Activated CD8-positive, alpha-beta T cell treated with anti-CD3 and anti-CD28 coated beads, Interleukin-2, amount 10 ng/mL, durations not matched to agents 7 days and 5 days (primary cell): ENCODE results near the gene YIF1B. TPM values are rescaled to one million over a fixed set of nuclear protein-coding genes. Genes with fewer than 3 reads are reported as not detected.
A peak's percentile ranks its signal among the peaks of the same experiment; 100 is the strongest.

ENCODE experiments used
- ATAC-seq: fragments of 150-1000 bp; cut with Tn5 transposase; one replicate; pipeline ENCODE4 v1.10.0; 2021; ENCODE audit warnings: moderate library complexity
- CTCF ChIA-PET: fragments of 350-600 bp; sonication (Branson Sonifier 250); formaldehyde crosslinking; loops from one replicate; lab custom pipeline; 2021; ENCODE audit warnings: antibody characterized with exemption; lab: Charles Lee
- POLR2A ChIA-PET: fragments of 350-600 bp; sonication (Branson Sonifier 250); formaldehyde crosslinking; loops from one replicate; lab custom pipeline; 2021; ENCODE audit warnings: antibody characterized with exemption; lab: Charles Lee
- DNase-seq: peaks from one replicate; pipeline ENCODE4 v3.0.0-alpha.2; 2020
- H3K27ac Mint-ChIP-seq: one replicate; pipeline ENCODE4 v1.8.0; 2021; ENCODE audit warnings: mild to moderate bottlenecking, mixed read lengths
- H3K27me3 Mint-ChIP-seq: one replicate; pipeline ENCODE4 v1.8.0; 2021; ENCODE audit warnings: low read depth, mixed read lengths
- H3K36me3 Mint-ChIP-seq: one replicate; pipeline ENCODE4 v1.8.0; 2021; ENCODE audit warnings: low read depth, mixed read lengths
- H3K4me1 Mint-ChIP-seq: one replicate; pipeline ENCODE4 v1.8.0; 2021; ENCODE audit warnings: low read depth, mixed read lengths
- H3K4me3 Mint-ChIP-seq: one replicate; pipeline ENCODE4 v1.8.0; 2021; ENCODE audit warnings: mild to moderate bottlenecking, mixed read lengths
- H3K9me3 Mint-ChIP-seq: one replicate; pipeline ENCODE4 v1.8.0; 2022; ENCODE audit warnings: mixed read lengths; ENCODE audit not compliant: insufficient read depth
- total RNA-seq, 2 experiments: library from RNA; stranded (reverse); gene quantifications; one replicate each; pipeline ENCODE4 v1.2.3, GENCODE V29; 2021

The YIF1B gene
- total RNA-seq, 2 experiments from 2014 or later, result 66.6 to 72.3 TPM

DNA sequence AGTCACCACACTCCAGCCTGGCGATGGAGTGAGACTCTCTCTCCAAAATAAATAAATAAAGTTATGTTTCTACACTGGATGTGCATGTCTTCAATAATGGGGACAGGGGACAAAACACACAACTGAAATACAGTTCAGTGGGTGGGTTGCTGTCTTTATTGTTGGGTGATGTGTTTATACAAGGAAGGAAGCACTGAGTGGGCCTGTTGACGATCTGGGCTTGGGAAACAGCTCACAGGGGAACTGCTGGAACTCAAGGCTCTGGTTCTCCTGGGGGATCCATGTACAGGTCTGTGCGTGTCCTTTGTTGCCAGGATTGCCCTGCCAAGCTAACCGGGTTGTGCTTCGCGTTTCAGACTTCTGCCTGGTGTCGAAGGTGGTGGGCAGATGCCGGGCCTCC lies 32.5 kb downstream of the YIF1B start:
- ATAC-seq (no peak), DNase-seq (no peak)
- CTCF ChIA-PET, result interaction anchor here (1.2 kb wide), 1 partner anchor 53 kb away, joined by 3 read pairs; the partner anchor contains the start of gene CATSPERG
- POLR2A ChIA-PET, result no interaction called here
- H3K27ac Mint-ChIP-seq, result no peak overlapping the region
- H3K27me3 Mint-ChIP-seq, result no peaks in the 10 kb centered on the region
- no peaks in the 10 kb centered on the region for H3K36me3 Mint-ChIP-seq
- H3K4me3 Mint-ChIP-seq, result no peak overlapping the region
- H3K9me3 Mint-ChIP-seq, result no peaks in the 10 kb centered on the region
- peaks cover 18% of the 10 kb centered on the region for H3K4me1 Mint-ChIP-seq

DNA sequence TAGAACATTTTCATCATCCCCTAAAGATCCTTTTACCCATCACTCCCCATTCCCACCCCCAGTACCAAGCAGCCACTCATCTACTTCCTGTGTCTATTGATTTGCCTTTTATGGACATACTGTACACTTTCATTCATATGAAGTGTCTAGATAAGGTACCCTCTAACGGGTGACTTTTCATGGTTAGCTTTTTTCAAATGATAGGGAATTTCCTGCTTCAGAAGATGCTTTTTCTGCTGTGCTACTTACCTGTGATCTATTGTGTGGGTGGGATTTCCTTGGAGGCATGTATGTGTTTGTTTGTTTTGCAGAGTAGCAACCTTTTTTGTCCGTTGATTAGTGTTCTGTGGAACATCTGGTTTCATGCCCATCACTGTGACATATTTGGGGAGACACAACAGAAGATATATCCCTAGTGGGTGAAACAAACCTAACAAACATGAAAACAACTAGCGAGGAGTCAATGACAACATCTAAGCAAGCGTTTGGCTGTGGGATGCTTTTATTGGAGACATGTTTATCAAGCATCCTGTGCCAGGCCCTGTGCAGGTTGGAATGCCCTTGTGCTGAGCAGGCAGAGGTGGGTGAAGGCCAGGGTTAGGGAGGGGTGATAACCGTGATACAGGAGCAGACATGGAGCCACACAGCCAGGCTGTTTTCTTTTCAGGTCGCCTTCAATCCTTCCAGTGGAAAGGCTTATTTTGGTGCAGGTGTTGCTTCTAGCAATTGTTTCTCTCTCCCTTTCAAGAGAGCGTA lies 33.8 kb downstream of the YIF1B start:
- ATAC-seq (peak; percentile 67), DNase-seq (no peak)
- H3K4me1 Mint-ChIP-seq, result peaks cover 18% of the 10 kb centered on the region
- no peaks in the 10 kb centered on the region for H3K36me3 Mint-ChIP-seq
- POLR2A ChIA-PET, result interaction anchor here (0.6 to 1.0 kb wide), 2 partner anchors 15 to 233 kb away, joined by 3 to 5 read pairs; no protein-coding TSS in a partner anchor
- peak overlapping the region; percentile 67 for H3K27ac Mint-ChIP-seq
- H3K27me3 Mint-ChIP-seq, result no peaks in the 10 kb centered on the region
- no peak overlapping the region for H3K4me3 Mint-ChIP-seq
- CTCF ChIA-PET, result interaction anchor here (1.2 kb wide), 1 partner anchor 54 kb away, joined by 3 read pairs; the partner anchor contains the start of gene CATSPERG
- H3K9me3 Mint-ChIP-seq, result no peaks in the 10 kb centered on the region

DNA sequence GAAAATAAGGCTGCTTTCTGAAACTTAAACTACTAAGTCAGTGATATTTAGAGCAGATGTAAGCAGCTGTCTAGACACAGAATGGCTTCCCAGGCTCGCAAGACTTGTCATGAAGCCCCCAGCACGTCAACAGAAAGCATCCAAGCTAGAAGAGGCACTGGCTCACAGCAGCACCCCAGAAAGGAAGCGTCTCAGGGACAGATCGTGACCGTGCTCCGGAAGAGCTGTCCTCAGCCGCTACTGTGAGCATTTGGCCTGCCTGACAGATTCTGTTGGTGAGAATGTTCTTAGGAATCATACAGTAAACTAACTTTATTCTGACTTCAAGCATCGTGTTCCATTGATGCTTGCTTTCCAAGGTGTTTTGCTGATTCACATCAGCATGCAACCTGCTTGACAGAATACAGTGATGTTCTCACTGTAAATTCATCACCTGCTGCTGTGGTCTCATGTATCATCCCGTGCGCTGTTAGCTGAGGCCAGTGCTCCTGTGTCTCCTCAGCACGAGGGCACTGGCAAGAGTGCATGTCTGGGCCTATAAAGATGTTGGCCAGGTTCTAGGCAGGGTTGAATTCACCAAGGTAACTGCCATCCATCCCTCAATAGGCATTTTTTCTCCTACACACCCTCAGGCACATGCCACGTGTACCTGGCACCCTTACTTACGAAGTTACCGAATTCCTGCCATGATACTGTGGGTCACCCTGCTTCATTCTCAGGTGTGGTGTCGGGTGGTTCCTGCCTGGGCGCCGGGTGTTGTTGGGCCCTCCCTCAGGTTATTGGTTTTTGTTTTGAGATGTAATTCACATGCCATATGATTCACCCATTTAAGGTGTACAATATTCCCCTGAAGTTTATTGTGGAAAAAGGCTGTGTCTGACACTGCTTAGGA lies 35.5 kb downstream of the YIF1B start:
- no peaks in the 10 kb centered on the region for H3K36me3 Mint-ChIP-seq
- CTCF ChIA-PET, result interaction anchor here (0.8 kb wide), 1 partner anchor 36 kb away, joined by 3 read pairs; no protein-coding TSS in a partner anchor
- no peaks in the 10 kb centered on the region for H3K27me3 Mint-ChIP-seq
- H3K27ac Mint-ChIP-seq, result no peak overlapping the region
- ATAC-seq (no peak), DNase-seq (no peak)
- POLR2A ChIA-PET, result interaction anchor here (1.0 kb wide), 1 partner anchor 13 kb away, joined by 3 read pairs; no protein-coding TSS in a partner anchor
- no peak overlapping the region for H3K4me3 Mint-ChIP-seq
- H3K9me3 Mint-ChIP-seq, result no peaks in the 10 kb centered on the region
- H3K4me1 Mint-ChIP-seq, result peaks cover 18% of the 10 kb centered on the region

DNA sequence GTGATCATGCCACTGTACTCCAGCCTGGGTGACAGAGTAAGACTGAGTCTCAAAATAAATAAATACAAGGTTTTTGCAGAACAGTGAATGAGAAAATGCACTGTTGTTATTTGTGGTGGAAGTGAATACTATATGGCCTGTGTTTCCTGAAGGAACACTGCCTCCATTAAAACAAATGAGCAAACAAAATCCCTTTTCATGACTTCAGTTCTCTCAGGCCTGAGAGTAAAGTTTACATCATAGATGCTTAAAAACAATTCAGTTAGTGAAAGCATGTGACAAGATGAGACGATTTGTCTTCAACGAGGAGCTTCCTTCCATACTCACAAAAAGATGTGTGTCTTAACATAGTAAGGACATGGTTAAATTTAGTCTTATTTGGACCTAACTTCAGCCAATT lies 37.0 kb downstream of the YIF1B start:
- DNase-seq (no peak), ATAC-seq (no peak)
- H3K4me3 Mint-ChIP-seq, result no peak overlapping the region
- no peaks in the 10 kb centered on the region for H3K27me3 Mint-ChIP-seq
- POLR2A ChIA-PET, result no interaction called here
- no peak overlapping the region for H3K27ac Mint-ChIP-seq
- CTCF ChIA-PET, result no interaction called here
- H3K9me3 Mint-ChIP-seq, result no peaks in the 10 kb centered on the region
- H3K4me1 Mint-ChIP-seq, result peaks cover 13% of the 10 kb centered on the region
- H3K36me3 Mint-ChIP-seq, result no peaks in the 10 kb centered on the region

DNA sequence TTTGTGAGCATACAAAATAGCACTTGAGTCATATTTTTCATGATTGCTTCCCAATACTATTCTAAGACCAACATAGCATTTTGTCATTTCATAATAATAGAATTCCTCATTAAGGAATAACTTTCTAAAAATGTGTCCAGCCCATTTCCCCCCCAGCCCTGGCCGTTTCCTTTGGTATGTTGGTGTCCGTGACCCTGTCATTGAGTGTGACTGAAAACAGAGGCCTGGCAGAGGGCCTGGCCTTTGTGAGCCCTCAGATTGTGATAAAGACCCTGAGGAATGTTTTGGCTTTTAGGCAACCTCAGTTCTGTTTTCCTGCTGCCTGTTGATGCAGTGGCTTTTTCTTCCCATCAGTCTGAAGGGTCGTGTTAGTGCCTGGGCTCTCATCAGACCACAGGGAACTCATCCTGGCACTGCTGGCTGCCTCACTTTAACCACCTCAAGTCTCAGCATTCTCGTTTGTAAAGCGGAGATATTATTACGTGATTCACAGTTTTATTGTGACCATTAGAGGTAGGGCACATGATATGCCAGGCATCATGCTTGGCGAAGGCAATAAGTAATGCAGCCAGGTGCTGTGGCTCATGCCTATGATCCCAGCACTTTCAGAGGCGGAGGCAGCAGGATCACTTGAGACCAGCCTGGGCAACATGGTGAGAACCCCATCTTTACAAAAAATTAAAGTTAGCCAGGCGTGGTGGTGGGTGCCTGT lies 37.6 kb downstream of the YIF1B start:
- H3K36me3 Mint-ChIP-seq, result no peaks in the 10 kb centered on the region
- CTCF ChIA-PET, result no interaction called here
- DNase-seq, result no peak
- peaks cover 13% of the 10 kb centered on the region for H3K4me1 Mint-ChIP-seq
- H3K27me3 Mint-ChIP-seq, result no peaks in the 10 kb centered on the region
- no peak overlapping the region for H3K27ac Mint-ChIP-seq
- no peak for ATAC-seq
- H3K9me3 Mint-ChIP-seq, result no peaks in the 10 kb centered on the region
- POLR2A ChIA-PET, result no interaction called here
- H3K4me3 Mint-ChIP-seq, result no peak overlapping the region

DNA sequence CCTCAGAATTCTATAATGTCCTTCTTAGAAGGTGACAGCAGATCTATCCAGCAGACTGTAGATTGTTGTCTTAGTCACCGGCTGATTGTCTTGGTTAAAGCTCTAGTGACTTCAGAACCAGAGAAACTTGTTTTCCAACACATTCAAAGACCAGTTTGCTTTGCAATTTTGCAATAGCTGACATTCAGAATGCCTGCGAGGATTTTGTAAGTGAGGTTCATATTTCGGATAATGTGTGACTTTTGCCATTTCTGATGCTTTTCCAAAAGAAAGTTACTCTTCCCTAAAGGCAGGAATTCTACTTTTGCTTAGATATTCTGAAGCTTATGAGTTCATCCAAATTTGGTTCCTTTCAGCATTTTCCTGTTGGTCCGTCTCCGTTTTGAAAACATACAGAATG lies 38.2 kb downstream of the YIF1B start:
- no peak overlapping the region for H3K4me3 Mint-ChIP-seq
- H3K27me3 Mint-ChIP-seq, result no peaks in the 10 kb centered on the region
- H3K27ac Mint-ChIP-seq, result no peak overlapping the region
- ATAC-seq (no peak), DNase-seq (no peak)
- H3K36me3 Mint-ChIP-seq, result no peaks in the 10 kb centered on the region
- POLR2A ChIA-PET, result interaction anchor here (0.6 kb wide), 1 partner anchor 202 kb away, joined by 3 read pairs; no protein-coding TSS in a partner anchor
- CTCF ChIA-PET, result no interaction called here
- H3K9me3 Mint-ChIP-seq, result no peaks in the 10 kb centered on the region
- peaks cover 10% of the 10 kb centered on the region for H3K4me1 Mint-ChIP-seq

DNA sequence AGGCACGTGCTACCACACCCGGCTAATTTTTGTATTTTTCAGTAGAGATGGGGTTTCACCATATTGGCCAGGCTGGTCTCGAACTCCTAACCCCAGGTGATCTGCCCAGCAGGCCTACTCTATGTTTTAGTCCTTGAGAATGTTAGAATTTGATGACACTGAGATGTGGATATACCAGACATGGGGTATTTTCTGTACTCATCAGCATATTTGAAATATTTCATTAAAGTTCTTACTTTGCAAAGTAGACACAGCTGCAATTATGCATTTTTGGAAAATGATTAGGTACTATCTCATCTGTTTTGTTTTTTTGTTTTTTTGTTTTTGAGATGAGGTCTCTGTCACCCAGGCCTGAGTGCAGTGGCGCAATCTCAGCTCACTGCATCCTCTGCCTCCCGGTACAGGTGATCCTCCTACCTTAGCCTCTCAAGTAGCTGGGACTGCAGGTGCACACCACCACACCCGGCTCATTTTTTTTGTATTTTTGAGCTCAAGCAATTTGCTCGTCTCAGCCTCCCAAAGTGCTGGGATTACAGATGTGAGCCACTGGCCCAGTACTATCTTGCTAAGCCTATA lies 38.7 kb downstream of the YIF1B start:
- CTCF ChIA-PET, result no interaction called here
- ATAC-seq, result no peak
- DNase-seq, result no peak
- no peak overlapping the region for H3K27ac Mint-ChIP-seq
- POLR2A ChIA-PET, result interaction anchor here (0.6 to 1.3 kb wide), 2 partner anchors 12 to 203 kb away, joined by 3 to 6 read pairs; no protein-coding TSS in a partner anchor
- no peak overlapping the region for H3K4me3 Mint-ChIP-seq
- H3K4me1 Mint-ChIP-seq, result peaks cover 5% of the 10 kb centered on the region
- H3K27me3 Mint-ChIP-seq, result no peaks in the 10 kb centered on the region
- no peaks in the 10 kb centered on the region for H3K9me3 Mint-ChIP-seq
- H3K36me3 Mint-ChIP-seq, result no peaks in the 10 kb centered on the region

DNA sequence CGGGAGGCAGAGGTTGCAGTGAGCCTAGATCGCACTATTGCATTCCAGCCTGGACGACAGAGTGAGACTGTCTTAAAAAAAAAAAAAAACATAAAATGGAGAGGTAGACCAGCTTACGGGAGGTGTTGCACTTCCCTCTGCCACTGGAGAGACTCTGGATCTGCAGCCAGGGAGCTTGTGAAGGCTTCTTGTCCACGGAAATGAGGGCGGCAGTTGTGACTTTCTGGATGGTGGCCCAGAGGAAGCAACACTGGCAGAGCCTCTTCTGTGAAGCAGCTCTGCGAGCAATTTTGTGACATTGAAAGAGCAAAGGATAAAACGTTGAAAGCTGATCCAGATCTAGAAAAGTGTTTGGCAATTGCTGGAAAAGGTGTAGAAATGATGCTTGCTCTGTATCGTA lies 41.0 kb downstream of the YIF1B start:
- ChIA-PET CTCF (no interaction called here), POLR2A (no interaction called here)
- Mint-ChIP-seq H3K27me3 (no peaks in the 10 kb centered on the region), H3K27ac (no peak overlapping the region), H3K4me3 (no peak overlapping the region), H3K9me3 (no peaks in the 10 kb centered on the region), H3K36me3 (peaks cover 1% of the 10 kb centered on the region), H3K4me1 (peaks cover 1% of the 10 kb centered on the region)
- DNase-seq (no peak), ATAC-seq (no peak)

DNA sequence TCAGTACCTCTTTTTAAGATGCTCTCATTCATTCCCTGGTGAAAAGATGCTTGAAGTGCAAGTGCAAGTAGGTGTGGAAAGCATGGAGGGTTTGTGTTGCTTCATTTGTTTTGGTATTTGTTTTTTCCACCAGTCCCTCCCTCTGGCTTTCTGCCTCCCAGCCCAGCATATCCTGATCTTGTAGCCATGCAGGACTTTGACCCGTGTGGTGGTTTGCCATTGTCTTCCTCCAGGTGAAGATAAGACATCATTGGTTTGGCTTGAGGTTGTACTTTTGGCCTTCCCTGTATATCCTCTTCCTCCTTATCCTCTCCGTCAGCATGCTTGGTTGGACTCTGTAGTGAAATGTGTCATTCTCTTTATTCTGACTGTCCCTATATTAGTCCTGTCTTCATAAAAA lies 42.2 kb downstream of the YIF1B start:
- no peak for ATAC-seq
- POLR2A ChIA-PET, result no interaction called here
- H3K4me3 Mint-ChIP-seq, result no peak overlapping the region

DNA sequence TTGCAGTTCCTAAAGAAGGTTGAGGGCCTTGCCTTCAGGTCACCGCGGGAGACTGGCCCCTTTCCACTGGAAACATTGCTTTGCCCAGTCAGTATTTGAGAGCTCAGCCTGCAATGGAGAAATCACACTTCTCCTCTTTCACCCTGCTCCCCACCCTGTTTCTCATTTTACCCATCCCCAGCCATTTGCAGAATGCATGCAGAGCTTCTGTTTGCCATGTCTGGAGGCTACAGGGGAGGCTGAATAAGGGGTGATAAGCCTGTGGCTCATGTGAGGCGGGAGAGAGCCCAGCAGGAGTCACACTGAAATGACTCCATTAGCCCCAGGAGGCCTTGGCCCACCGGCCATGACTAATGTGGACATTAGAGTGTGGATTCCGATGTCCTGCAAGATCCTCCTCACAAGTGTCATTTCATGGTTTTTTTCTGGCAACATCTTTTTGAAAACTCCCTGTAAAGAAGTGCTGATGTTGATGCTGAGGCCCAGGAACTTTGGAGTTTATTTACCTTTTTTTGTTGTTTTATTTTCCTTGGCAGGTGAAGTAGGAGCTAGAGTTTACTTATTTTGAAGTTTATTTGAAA lies 45.1 kb downstream of the YIF1B start:
- ChIA-PET POLR2A (no interaction called here), CTCF (interaction anchor here (1.1 kb wide), 1 partner anchor 65 kb away, joined by 4 read pairs; the partner anchor contains the start of gene CATSPERG)
- no peak for ATAC-seq
- no peaks in the 10 kb centered on the region for H3K27me3 Mint-ChIP-seq
- H3K9me3 Mint-ChIP-seq, result no peaks in the 10 kb centered on the region
- H3K4me1 Mint-ChIP-seq, result peaks cover 12% of the 10 kb centered on the region
- DNase-seq, result no peak
- peaks cover 1% of the 10 kb centered on the region for H3K36me3 Mint-ChIP-seq
- H3K4me3 Mint-ChIP-seq, result no peak overlapping the region
- H3K27ac Mint-ChIP-seq, result no peak overlapping the region

More for the DNA sequence above, 42.2 kb downstream of the YIF1B start:
- CTCF ChIA-PET, result no interaction called here
- peaks cover 1% of the 10 kb centered on the region for H3K4me1 Mint-ChIP-seq
- no peaks in the 10 kb centered on the region for H3K27me3 Mint-ChIP-seq
- peaks cover 1% of the 10 kb centered on the region for H3K36me3 Mint-ChIP-seq
- DNase-seq, result no peak
- H3K9me3 Mint-ChIP-seq, result no peaks in the 10 kb centered on the region
- H3K27ac Mint-ChIP-seq, result no peak overlapping the region

DNA sequence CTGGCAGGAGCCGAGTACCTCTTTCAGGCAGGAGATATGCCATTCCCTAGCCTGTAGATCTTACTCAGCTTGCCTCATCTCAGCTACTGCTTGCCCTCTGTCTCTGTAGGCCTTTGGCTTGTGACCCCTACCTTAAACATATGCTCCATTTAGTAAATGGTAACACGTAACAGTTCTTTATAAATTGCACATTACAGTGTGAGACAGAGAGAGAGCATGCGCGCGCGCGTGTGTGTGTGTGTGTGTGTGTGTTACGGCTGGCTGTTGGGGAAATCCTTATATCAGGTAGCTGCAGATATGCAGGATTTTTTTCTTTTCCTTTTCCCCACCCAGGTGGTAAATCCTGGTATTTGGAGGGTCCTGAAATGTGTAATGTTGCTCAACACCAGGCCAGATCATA lies 47.2 kb downstream of the YIF1B start:
- peaks cover 1% of the 10 kb centered on the region for H3K36me3 Mint-ChIP-seq
- DNase-seq, result no peak

More for the DNA sequence above, 47.2 kb downstream of the YIF1B start:
- Mint-ChIP-seq H3K27me3 (no peaks in the 10 kb centered on the region), H3K4me1 (peaks cover 27% of the 10 kb centered on the region), H3K9me3 (no peaks in the 10 kb centered on the region), H3K27ac (no peak overlapping the region), H3K4me3 (no peak overlapping the region)
- ATAC-seq, result no peak
- CTCF ChIA-PET, result no interaction called here
- POLR2A ChIA-PET, result no interaction called here
